ENCODE data around the gene SLC1A7. TPM values are rescaled to one million over a fixed set of nuclear protein-coding genes. Genes with fewer than 3 reads are reported as not detected.
A peak's percentile ranks its signal among the peaks of the same experiment; 100 is the strongest.
"Not testable (repeated sequence)": the region's sequence is repeated elsewhere in the genome, so short reads cannot be mapped to it uniquely, and the experiment has no call there.

The SLC1A7 gene
- not detected in 2 replicates for total RNA-seq

DNA sequence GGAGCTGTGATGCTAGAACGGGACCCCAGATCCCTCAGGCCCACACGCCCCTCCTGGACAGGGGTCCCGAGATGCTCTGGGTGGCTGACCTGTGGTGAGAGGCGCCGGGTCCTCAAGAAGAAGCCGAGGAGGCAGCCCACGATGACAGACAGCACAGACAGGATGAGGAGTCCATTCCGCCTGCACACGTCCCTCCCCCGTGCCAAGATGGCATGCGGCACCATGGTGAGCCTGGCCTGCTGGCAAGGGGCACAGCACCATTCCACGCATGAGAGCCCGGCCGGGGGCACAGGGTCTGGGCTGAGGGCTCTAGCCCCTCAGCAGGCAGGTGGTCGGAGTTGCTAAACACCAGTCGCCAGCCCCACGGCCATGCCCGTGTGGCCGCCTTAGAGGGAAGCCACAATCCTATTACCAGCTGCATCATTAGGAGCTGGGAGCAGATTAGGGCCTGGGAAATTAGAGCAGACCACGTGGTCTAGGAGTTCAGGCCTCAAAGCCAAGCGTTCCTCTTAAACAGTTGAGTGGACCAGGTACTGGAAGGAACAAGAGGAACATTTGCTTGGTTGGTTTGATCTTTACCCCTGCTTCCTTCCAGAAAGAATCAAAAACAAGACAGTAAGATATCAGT, at the start of gene SLC1A7:
Gene SLC1A7, minus strand, starts transcription at position 413 of the 628 bp plus-strand sequence. Its CDS starts 189 bp downstream, at position 224.
- DNase-seq (ENCODE audit: low read depth in 2 of 2), result no peak

DNA sequence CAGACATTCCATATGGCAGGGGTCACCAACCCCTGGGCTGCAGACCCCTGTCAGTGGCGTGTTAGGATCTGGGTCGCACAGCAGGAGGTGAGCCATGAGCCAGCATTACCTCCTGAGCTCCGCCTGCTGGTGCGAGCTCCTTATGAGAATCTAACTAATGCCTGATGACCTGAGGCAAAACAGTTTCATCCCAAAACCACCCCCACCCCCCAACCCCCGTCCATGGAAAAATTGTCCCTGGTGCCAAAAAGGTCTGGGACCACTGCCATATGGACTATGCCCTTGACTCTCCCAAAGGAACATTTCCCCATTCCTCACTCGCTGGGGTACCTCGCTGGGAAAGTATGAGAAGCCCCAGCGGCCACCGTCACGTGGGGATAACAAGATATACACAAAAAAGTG, 47.8 kb upstream of the SLC1A7 start:
- no peak for DNase-seq (ENCODE audit: low read depth in 2 of 2)

DNA sequence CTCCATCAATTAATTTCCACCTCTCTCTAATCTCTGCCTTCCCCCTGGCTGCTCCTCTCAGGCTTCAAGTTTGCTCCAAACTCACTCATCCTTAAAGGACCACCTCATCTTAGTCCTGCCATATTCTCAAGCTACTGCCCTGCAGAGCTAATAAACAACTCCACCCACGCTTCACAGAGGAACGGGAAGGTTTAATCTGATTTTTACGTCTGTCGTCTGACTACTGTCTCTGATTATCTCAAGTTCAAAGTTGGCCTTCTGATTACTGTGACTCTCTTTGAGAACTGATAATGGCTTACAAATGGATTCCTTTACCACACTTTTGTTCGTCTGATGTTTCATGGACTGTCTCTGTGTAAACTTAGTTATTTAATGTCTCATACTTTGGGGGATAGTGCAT, 46.6 kb upstream of the SLC1A7 start:
- no peak for DNase-seq (ENCODE audit: low read depth in 2 of 2)

- DNase-seq (ENCODE audit: low read depth in 2 of 2), result peak in 1 of 2 donors; percentile 10
Observed at GRCh38 chr1:53188099-53188498, 45.7 kb upstream of the SLC1A7 start.

GRCh38 chr1:53187401-53187800, 45.0 kb upstream of the SLC1A7 start:
- DNase-seq (ENCODE audit: low read depth in 2 of 2), result no peak

- DNase-seq (ENCODE audit: low read depth in 2 of 2), result peak in 1 of 2 donors; percentile 28
Observed at GRCh38 chr1:53186533-53186932, 44.1 kb upstream of the SLC1A7 start.

GRCh38 chr1:53185955-53186297, 43.5 kb upstream of the SLC1A7 start:
- DNase-seq (ENCODE audit: low read depth in 2 of 2), result not testable (repeated sequence)

GRCh38 chr1:53183095-53183990, 40.9 kb upstream of the SLC1A7 start:
- DNase-seq (ENCODE audit: low read depth in 2 of 2), result no peak

GRCh38 chr1:53182716-53183094, 40.3 kb upstream of the SLC1A7 start:
- DNase-seq (ENCODE audit: low read depth in 2 of 2), result no peak

DNA sequence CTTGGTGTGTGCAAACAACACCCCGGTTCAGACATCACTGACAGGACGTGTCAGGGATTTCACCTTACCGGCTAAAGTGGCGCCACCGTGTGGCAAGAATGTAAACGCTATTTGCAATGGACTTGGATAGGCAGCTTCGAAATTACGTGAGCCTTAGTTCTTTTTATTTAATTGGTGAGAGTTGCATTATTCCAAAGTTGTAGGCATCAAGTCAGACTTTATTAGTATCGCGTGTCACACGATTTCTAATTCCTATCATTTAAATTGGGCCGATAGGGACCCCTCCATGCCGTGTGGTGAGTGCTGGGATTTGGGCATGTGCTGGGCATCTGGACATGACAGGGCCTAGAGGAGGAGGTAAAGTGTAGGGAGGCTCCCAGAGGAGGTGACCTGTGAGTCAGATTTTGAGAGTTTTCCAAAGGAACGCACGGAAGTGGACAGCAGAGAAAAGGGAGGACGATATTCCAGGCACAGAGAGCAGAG, 39.7 kb upstream of the SLC1A7 start:
- peak; percentile 86 to 90 for DNase-seq (ENCODE audit: low read depth in 2 of 2)

DNA sequence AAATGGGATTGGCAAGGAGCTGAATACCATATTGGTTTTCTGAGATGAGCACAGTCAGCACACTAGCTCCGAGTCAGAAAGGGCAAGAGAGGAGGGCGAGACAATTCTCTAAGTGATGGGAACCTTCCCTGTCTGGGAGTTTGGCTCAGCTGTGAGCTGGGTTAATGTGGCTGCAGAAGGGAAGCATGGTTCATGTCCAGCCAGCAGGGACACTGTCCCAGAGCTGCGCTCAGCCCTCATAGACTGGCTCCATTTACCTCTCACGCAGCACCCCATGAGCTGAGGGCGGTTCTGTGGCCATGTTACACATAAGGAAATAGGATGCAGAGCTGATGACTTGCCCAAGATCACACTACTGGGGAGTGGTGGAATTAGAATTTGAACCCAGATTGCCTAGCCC, 38.5 kb upstream of the SLC1A7 start:
- DNase-seq (ENCODE audit: low read depth in 2 of 2), result no peak

DNA sequence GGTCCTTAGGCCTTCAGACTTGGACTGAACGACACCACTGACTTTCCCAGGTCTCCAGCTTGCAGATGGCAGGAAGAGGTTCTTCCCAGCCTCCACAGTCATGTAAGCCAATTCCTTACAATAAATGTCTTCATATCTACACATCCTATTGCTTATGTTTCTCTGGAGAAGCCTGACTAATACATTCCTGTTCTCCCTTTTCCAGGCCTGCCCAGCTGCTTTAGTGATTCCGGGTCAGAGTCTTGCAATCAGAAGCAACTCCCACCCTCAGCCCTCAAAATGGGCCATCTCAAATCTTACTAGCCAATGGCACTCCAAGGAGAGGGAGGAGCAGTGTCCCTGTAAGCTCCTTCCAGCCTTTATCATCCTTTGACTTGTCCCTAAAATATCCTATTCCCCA, 37.8 kb upstream of the SLC1A7 start:
- DNase-seq (ENCODE audit: low read depth in 2 of 2), result no peak

DNA sequence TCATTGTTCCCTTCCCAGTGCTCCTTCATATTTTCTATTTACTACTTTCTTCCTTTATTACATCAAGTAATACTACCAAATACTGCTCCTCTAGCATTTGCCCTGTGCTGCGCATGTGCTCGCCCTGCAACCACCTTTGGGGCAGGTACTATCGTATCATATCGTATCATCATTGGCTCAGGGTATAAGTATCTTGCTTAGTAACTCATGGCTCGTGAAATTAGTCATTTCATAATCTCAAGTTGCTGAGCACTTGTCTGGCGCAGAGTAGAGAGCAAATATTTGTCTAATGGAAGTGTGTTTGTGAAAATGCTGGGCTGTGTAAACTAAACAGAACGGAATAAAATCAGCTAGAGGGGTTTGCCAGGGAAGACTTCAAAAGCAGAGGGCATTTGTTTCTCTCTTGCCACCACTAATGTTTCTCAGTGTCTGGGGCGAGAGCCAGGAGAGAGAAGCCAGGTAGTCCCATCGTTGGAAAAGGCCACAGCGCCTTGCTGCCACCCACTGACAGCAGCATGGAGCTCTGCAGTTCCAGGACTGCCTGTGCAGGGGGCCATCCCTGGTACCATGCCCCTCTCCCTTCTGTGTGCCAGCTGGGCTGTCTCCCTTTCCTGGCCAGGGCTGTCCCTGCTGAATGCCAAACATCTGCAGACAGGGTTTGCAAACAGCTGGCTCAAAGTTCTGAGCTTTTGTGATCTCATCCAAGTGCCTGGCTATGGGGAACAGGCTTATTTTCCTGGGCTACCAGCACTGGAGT, 34.2 kb upstream of the SLC1A7 start:
- DNase-seq (ENCODE audit: low read depth in 2 of 2), result peak in 1 of 2 donors; percentile 16

GRCh38 chr1:53174971-53175913, 32.8 kb upstream of the SLC1A7 start:
- no peak for DNase-seq (ENCODE audit: low read depth in 2 of 2)

GRCh38 chr1:53172426-53173128, 30.1 kb upstream of the SLC1A7 start:
- DNase-seq (ENCODE audit: low read depth in 2 of 2), result peak in 1 of 2 donors; percentile 40

DNA sequence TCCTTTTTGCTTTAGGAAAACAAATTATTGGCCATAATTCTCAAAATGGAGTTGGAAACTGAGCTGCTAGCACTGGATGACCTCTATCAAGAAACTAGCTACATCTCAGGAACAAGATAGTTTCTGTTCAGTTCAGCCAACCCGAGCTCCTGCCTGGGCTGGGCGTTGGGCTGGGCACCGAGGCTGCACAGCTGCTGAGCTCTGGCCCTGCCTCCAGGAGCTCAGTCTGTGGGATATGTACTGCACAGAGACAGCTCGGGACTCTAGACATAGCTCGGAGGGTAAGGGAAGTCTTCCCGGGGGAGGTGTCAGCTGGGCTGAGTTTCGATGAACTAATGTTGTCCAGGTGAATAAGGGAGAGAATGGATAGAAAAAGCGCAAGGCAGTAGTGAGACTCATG, 24.5 kb upstream of the SLC1A7 start:
- DNase-seq (ENCODE audit: low read depth in 2 of 2), result no peak

- DNase-seq (ENCODE audit: low read depth in 2 of 2), result no peak
Observed at GRCh38 chr1:53166366-53166765, 23.9 kb upstream of the SLC1A7 start.

- no peak for DNase-seq (ENCODE audit: low read depth in 2 of 2)
Observed at GRCh38 chr1:53165408-53165961, 23.0 kb upstream of the SLC1A7 start.

GRCh38 chr1:53163291-53163768, 20.9 kb upstream of the SLC1A7 start:
- no peak for DNase-seq (ENCODE audit: low read depth in 2 of 2)

DNA sequence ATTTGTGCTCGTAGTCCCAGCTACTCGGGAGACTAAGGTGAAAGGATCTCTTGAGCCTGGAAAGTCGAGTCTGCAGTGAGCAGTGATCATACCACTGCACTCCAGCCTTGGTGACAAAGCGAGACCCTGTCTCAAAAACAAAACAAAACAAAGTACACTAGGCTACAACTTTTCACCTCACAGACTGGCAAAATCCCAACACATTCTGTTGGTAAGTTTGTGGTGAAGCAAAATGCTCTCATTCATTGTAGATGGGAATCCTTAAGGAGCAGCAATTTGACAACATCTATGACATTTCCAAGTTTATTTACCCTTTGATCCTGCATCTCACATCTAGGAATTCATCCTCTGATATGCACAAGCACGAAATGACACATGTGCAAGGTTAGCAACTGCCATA, 20.2 kb upstream of the SLC1A7 start:
- no peak for DNase-seq (ENCODE audit: low read depth in 2 of 2)

All from lung microvascular endothelial cell (primary cell).